ENCODE data around the gene DSCAM. TPM values are rescaled to one million over a fixed set of nuclear protein-coding genes. Genes with fewer than 3 reads are reported as not detected.

DSCAM gene
- total and polyA plus RNA-seq, 2 donors (not counting 3 experiments of a cell fraction or from before 2014, with no cell fraction given) = not detected

- TF ChIP-seq CTCF (IDR thresholded peaks at IDR 0.05; ENCODE audit: extremely low read depth in 1 of 2, insufficient read depth in 1 of 2, low read depth in 1 of 2, low read length in 2 of 2) = no peak
- Histone ChIP-seq H3K4me3 (replicated peaks in 1 of 3; ENCODE audit: insufficient read depth in 1 of 3, low read depth in 1 of 3, low read length in 3 of 3) (no peak overlapping the region), H2AFZ (ENCODE audit: low read depth, low read length) (no peak overlapping the region), H3K27me3 (ENCODE audit: control insufficient read depth in 2 of 2, insufficient read depth in 2 of 2, low read length in 2 of 2) (no peaks in the 10 kb centered on the region), H3K27ac (ENCODE audit: insufficient read depth, low read depth, low read length) (no peak overlapping the region), H3K4me2 (ENCODE audit: insufficient read depth, low read length) (no peak overlapping the region), H3K36me3 (ENCODE audit: control insufficient read depth in 2 of 2, extremely low read depth in 1 of 2, insufficient read depth in 2 of 2, low read length in 2 of 2) (no peaks in the 10 kb centered on the region), H3K4me1 (ENCODE audit: control insufficient read depth, extremely low read depth, insufficient read depth, low read length) (no peaks in the 10 kb centered on the region), H4K20me1 (replicated peaks; ENCODE audit: control insufficient read depth, extremely low read depth, insufficient read depth, low read length) (no peaks in the 10 kb centered on the region), H3K79me2 (ENCODE audit: control insufficient read depth, insufficient read depth, low read length) (no peaks in the 10 kb centered on the region), H3K9me3 (replicated peaks; ENCODE audit: control insufficient read depth, insufficient read depth, low read length) (peaks cover 3% of the 10 kb centered on the region), H3K9me1 (replicated peaks; ENCODE audit: control insufficient read depth, extremely low read depth, insufficient read depth, low read length) (no peaks in the 10 kb centered on the region), H3K9ac (replicated peaks; ENCODE audit: extremely low read depth, insufficient read depth, low read length) (no peak overlapping the region)
- FAIRE-seq (no peak), DNase-seq (ENCODE audit: low read depth, low spot score) (no peak)
- BruUV-seq (replicated peaks) = no TSS peak
- dilution Hi-C loops (cut with MboI; ENCODE audit: extremely low pct_ligation_motif_present, low sequenced_read_pairs) (no loop called here), intact Hi-C loops (cut with micrococcal nuclease) (loop anchor here (5.0 kb wide), 2 partner anchors 247 to 992 kb away; no protein-coding TSS in a partner anchor)
- ChIA-PET POLR2A (no interaction called here), CTCF (no interaction called here)
These were observed 706.3 kb downstream of the DSCAM start for GRCh38 chr21:40140675-40141074.

DNA sequence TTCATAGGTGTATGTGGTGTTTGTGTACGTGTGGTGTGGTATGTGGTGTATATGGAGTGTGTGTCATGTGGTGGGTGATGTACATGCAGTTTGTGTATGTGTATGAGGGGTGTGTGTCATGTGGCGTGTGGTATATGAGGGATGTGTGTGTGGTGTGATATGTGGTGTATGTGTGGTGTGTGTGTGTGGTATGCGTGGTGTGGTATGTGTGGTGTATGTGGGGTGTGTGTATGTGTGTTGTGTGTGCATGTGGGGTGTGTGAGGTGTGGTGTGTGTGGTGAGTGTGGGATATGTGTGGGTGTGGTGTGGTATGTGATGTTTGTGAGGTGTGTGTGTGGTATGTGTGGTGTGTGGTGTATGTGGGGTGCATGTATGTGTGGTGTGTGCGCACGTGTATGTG, 707.3 kb downstream of the DSCAM start:
- H2AFZ ChIP-seq (ENCODE audit: low read depth, low read length) = no peak overlapping the region
- POLR2A ChIA-PET = no interaction called here

More for the DNA sequence above, 707.3 kb downstream of the DSCAM start:
- FAIRE-seq (no peak), DNase-seq (ENCODE audit: low read depth, low spot score) (no peak)
- no peaks in the 10 kb centered on the region for H3K4me1 ChIP-seq (ENCODE audit: control insufficient read depth, extremely low read depth, insufficient read depth, low read length)
- no peak overlapping the region for H3K27ac ChIP-seq (ENCODE audit: insufficient read depth, low read depth, low read length)
- no peak overlapping the region for H3K4me3 ChIP-seq (replicated peaks in 1 of 3; ENCODE audit: insufficient read depth in 1 of 3, low read depth in 1 of 3, low read length in 3 of 3)
- no peaks in the 10 kb centered on the region for H3K9me1 ChIP-seq (replicated peaks; ENCODE audit: control insufficient read depth, extremely low read depth, insufficient read depth, low read length)
- H3K36me3 ChIP-seq (ENCODE audit: control insufficient read depth in 2 of 2, extremely low read depth in 1 of 2, insufficient read depth in 2 of 2, low read length in 2 of 2) = no peaks in the 10 kb centered on the region
- intact Hi-C loops (cut with micrococcal nuclease) = loop anchor here (5.0 kb wide), 2 partner anchors 248 to 993 kb away; no protein-coding TSS in a partner anchor
- no peak overlapping the region for H3K9ac ChIP-seq (replicated peaks; ENCODE audit: extremely low read depth, insufficient read depth, low read length)
- dilution Hi-C loops (cut with MboI; ENCODE audit: extremely low pct_ligation_motif_present, low sequenced_read_pairs) = no loop called here
- CTCF ChIA-PET = no interaction called here
- H4K20me1 ChIP-seq (replicated peaks; ENCODE audit: control insufficient read depth, extremely low read depth, insufficient read depth, low read length) = no peaks in the 10 kb centered on the region
- BruUV-seq (replicated peaks) = no TSS peak
- no peak for TF ChIP-seq GATA2 (IDR thresholded peaks at IDR 0.05; ENCODE audit: insufficient read depth, insufficient read length, low read depth, low read length)
- TF ChIP-seq FOS (IDR thresholded peaks at IDR 0.05; ENCODE audit: borderline replicate concordance, insufficient read depth, low read length) = no peak
- TF ChIP-seq MYC (IDR thresholded peaks at IDR 0.05; ENCODE audit: low read depth, low read length) = no peak
- no peak for TF ChIP-seq CTCF (IDR thresholded peaks at IDR 0.05; ENCODE audit: extremely low read depth in 1 of 2, insufficient read depth in 1 of 2, low read depth in 1 of 2, low read length in 2 of 2)
- TF ChIP-seq EZH2 (IDR thresholded peaks at IDR 0.05; ENCODE audit: borderline replicate concordance, low read depth, low read length, severe bottlenecking) = no peak
- no peak for TF ChIP-seq POLR2A (IDR thresholded peaks at IDR 0.05; ENCODE audit: low read depth, low read length)
- no peak for TF ChIP-seq POLR2AphosphoS5 (IDR thresholded peaks at IDR 0.05; ENCODE audit: insufficient read depth, low read depth, low read length)
- no peak for TF ChIP-seq JUN (IDR thresholded peaks at IDR 0.05; ENCODE audit: borderline replicate concordance, insufficient read depth, insufficient read length, low read depth)
- no peak for TF ChIP-seq MAX (IDR thresholded peaks at IDR 0.05; ENCODE audit: insufficient read depth, insufficient read length)
- H3K4me2 ChIP-seq (ENCODE audit: insufficient read depth, low read length) = no peak overlapping the region
- peaks cover 3% of the 10 kb centered on the region for H3K9me3 ChIP-seq (replicated peaks; ENCODE audit: control insufficient read depth, insufficient read depth, low read length)
- no peaks in the 10 kb centered on the region for H3K27me3 ChIP-seq (ENCODE audit: control insufficient read depth in 2 of 2, insufficient read depth in 2 of 2, low read length in 2 of 2)
- no peaks in the 10 kb centered on the region for H3K79me2 ChIP-seq (ENCODE audit: control insufficient read depth, insufficient read depth, low read length)
